HEK293T (cell line): ENCODE results near the gene KRTAP19-2.

Experiments used
- CTCF ChIA-PET: fragments of 350-600 bp; formaldehyde crosslinking; extraction: SDS; loops from one replicate; lab custom pipeline; 2021; ENCODE audit warnings: antibody characterized with exemption, inconsistent platforms; lab: Yijun Ruan, JAX
- POLR2A ChIA-PET: fragments of 350-600 bp; formaldehyde crosslinking; extraction: SDS; loops from one replicate; lab custom pipeline; 2020; ENCODE audit warnings: antibody characterized with exemption, inconsistent platforms; lab: Yijun Ruan, JAX
- DNase-seq: peaks from one replicate; pipeline ENCODE4 v3.0.0; 2012; ENCODE audit warnings: mixed read lengths; ENCODE audit errors: extremely low spot score
- ARNT ChIP-seq: fragments of 450-650 bp; IDR thresholded peaks from 2 replicates; pipeline ENCODE4 v1.6.1; 2017; ENCODE audit warnings: mild to moderate bottlenecking
- BHLHE40 ChIP-seq: fragments of 450-650 bp; IDR thresholded peaks from 2 replicates; pipeline ENCODE4 v1.6.1; 2016; ENCODE audit warnings: mild to moderate bottlenecking, moderate library complexity, borderline replicate concordance
- CTBP1 ChIP-seq: fragments of 450-650 bp; IDR thresholded peaks from 2 replicates; pipeline ENCODE4 v1.6.1; 2016; ENCODE audit warnings: borderline replicate concordance
- ELF4 ChIP-seq: fragments of 450-650 bp; IDR thresholded peaks from 2 replicates; pipeline ENCODE4 v1.6.1; 2017; ENCODE audit warnings: antibody characterized with exemption
- FOXA1 ChIP-seq: fragments of 450-650 bp; IDR thresholded peaks from 2 replicates; pipeline ENCODE4 v1.6.1; 2016; ENCODE audit warnings: mild to moderate bottlenecking
- FOXK2 ChIP-seq: fragments of 450-650 bp; IDR thresholded peaks from 2 replicates; pipeline ENCODE4 v1.6.1; 2016; ENCODE audit warnings: mild to moderate bottlenecking
- FOXM1 ChIP-seq: fragments of 450-650 bp; IDR thresholded peaks from 2 replicates; pipeline ENCODE4 v1.6.1; 2017; ENCODE audit warnings: mild to moderate bottlenecking, borderline replicate concordance
- HDGF ChIP-seq: fragments of 450-650 bp; IDR thresholded peaks from 2 replicates; pipeline ENCODE4 v1.6.1; 2017; ENCODE audit warnings: antibody characterized with exemption, borderline replicate concordance
- L3MBTL2 ChIP-seq: fragments of 450-650 bp; conservative IDR thresholded peaks from 2 replicates; pipeline ENCODE4 v1.6.1; 2016; ENCODE audit warnings: mild to moderate bottlenecking
- LEF1 ChIP-seq: fragments of 450-650 bp; IDR thresholded peaks from 2 replicates; pipeline ENCODE4 v1.6.1; 2017; ENCODE audit warnings: mild to moderate bottlenecking, borderline replicate concordance
- NFRKB ChIP-seq: fragments of 450-650 bp; IDR thresholded peaks from 2 replicates; pipeline ENCODE4 v1.6.1; 2016; ENCODE audit warnings: mild to moderate bottlenecking, moderate library complexity
- SP1 ChIP-seq: fragments of 450-650 bp; IDR thresholded peaks from 2 replicates; pipeline ENCODE4 v1.6.1; 2017
- SUZ12 ChIP-seq: fragments of 450-650 bp; IDR thresholded peaks from 2 replicates; pipeline ENCODE4 v1.6.1; 2016; ENCODE audit warnings: mild to moderate bottlenecking
- TARDBP ChIP-seq: fragments of 450-650 bp; IDR thresholded peaks from 2 replicates; pipeline ENCODE4 v1.6.1; 2016
- ZNF384 ChIP-seq: fragments of 450-650 bp; IDR thresholded peaks from 2 replicates; pipeline ENCODE4 v1.6.1; 2016
- TF ChIP-seq, protein P1 (sequence below): fragments of 450-650 bp; IDR thresholded peaks from 2 replicates; pipeline ENCODE4 v1.6.1; 2016

The KRTAP19-2 gene

GRCh38 chr21:30439975-30440374 lies 47.3 kb downstream of the KRTAP19-2 start, which contains the start of gene KRTAP15-1:
TSS of gene KRTAP15-1 (plus strand) at chr21:30440275. CDS start at chr21:30440328, 53 bp downstream.
- POLR2A ChIA-PET = no interaction called here
- no peak for TF ChIP-seq ZNF384
- TF ChIP-seq SP1 = no peak
- TF ChIP-seq NFRKB = no peak
- no peak for TF ChIP-seq LEF1
- no peak for TF ChIP-seq ARNT
- TF ChIP-seq FOXK2 = no peak
- no peak for TF ChIP-seq ELF4
- no peak for TF ChIP-seq FOXM1
- no peak for TF ChIP-seq TARDBP
- TF ChIP-seq L3MBTL2 = no peak
- no peak for TF ChIP-seq FOXA1
- no peak for TF ChIP-seq BHLHE40
- TF ChIP-seq, protein P1, sequence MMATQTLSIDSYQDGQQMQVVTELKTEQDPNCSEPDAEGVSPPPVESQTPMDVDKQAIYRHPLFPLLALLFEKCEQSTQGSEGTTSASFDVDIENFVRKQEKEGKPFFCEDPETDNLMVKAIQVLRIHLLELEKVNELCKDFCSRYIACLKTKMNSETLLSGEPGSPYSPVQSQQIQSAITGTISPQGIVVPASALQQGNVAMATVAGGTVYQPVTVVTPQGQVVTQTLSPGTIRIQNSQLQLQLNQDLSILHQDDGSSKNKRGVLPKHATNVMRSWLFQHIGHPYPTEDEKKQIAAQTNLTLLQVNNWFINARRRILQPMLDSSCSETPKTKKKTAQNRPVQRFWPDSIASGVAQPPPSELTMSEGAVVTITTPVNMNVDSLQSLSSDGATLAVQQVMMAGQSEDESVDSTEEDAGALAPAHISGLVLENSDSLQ = no peak
- no peak for TF ChIP-seq SUZ12
- no peak for TF ChIP-seq HDGF
- no peak for TF ChIP-seq CTBP1
- CTCF ChIA-PET = no interaction called here
- DNase-seq = no peak
